ENCODE results near the gene ZC2HC1B.

DNA sequence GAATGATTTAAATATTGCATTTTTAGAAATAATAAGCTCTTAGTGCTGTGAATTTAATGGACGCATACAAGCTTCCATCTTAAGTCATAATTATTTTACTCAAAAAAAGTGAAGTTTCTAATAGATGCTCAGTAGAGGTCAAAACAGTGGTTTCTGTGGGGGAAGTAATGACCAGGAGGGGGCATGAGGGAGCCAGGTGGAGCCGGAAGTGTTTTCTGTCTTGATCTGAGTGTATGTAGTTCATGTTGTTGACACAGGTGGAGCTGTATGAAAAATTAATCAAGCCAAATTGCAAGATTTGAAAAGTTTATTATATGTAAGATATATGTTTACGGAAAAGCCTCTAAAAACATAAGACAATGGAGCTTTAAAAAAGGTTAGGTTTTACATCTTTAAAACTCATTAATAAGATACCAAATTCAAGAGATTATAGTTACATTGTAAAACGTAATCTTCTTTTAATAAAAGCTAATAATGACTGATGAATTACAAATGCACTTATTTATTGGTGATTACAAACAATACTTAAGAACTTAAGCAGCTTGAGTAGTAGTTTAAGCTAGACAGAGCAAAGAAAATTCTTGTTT is 75.8 kb downstream of the ZC2HC1B start:
- TF ChIP-seq CEBPB (IDR thresholded peaks at IDR 0.05; ENCODE audit: low read depth): no peak
- TF ChIP-seq ZNF274 (IDR thresholded peaks at IDR 0.05; ENCODE audit: low read depth, low read length): no peak
- no peak for TF ChIP-seq EZH2 (IDR thresholded peaks at IDR 0.05)
